ENCODE results near the gene CCDC86.

The CCDC86 gene

GRCh38 chr11:60852982-60853950, 11.4 kb downstream of the CCDC86 start:
- H3K27me3 ChIP-seq (replicated peaks; ENCODE audit: control insufficient read depth, insufficient read depth, low read length, poor library complexity, severe bottlenecking): no peaks in the 10 kb centered on the region
- peaks cover 1% of the 10 kb centered on the region for H3K4me1 ChIP-seq (ENCODE audit: control insufficient read depth, insufficient read depth, low read length, poor library complexity, severe bottlenecking)
- no peaks in the 10 kb centered on the region for H3K9me3 ChIP-seq (ENCODE audit: control insufficient read depth, low read length)
- peaks cover 42% of the 10 kb centered on the region for H3K36me3 ChIP-seq (ENCODE audit: control insufficient read depth, insufficient read depth, low read length)
- no peak for DNase-seq
- no peak overlapping the region for H3K27ac ChIP-seq (ENCODE audit: insufficient read depth, low read length, poor library complexity, severe bottlenecking)
- H3K4me3 ChIP-seq (ENCODE audit: insufficient read depth, low read depth, low read length, poor library complexity, severe bottlenecking): no peak overlapping the region

- Histone ChIP-seq H3K9me3 (ENCODE audit: control insufficient read depth, low read length) (no peaks in the 10 kb centered on the region), H3K27me3 (replicated peaks; ENCODE audit: control insufficient read depth, insufficient read depth, low read length, poor library complexity, severe bottlenecking) (no peaks in the 10 kb centered on the region), H3K27ac (ENCODE audit: insufficient read depth, low read length, poor library complexity, severe bottlenecking) (no peak overlapping the region), H3K4me3 (ENCODE audit: insufficient read depth, low read depth, low read length, poor library complexity, severe bottlenecking) (no peak overlapping the region), H3K36me3 (ENCODE audit: control insufficient read depth, insufficient read depth, low read length) (peaks cover 32% of the 10 kb centered on the region), H3K4me1 (ENCODE audit: control insufficient read depth, insufficient read depth, low read length, poor library complexity, severe bottlenecking) (peaks cover 6% of the 10 kb centered on the region)
- DNase-seq: no peak
Observed at GRCh38 chr11:60854140-60854846, 12.4 kb downstream of the CCDC86 start.

GRCh38 chr11:60854847-60855725, 13.2 kb downstream of the CCDC86 start:
- DNase-seq: no peak
- H3K27me3 ChIP-seq (replicated peaks; ENCODE audit: control insufficient read depth, insufficient read depth, low read length, poor library complexity, severe bottlenecking): no peaks in the 10 kb centered on the region
- H3K36me3 ChIP-seq (ENCODE audit: control insufficient read depth, insufficient read depth, low read length): peaks cover 24% of the 10 kb centered on the region
- no peaks in the 10 kb centered on the region for H3K9me3 ChIP-seq (ENCODE audit: control insufficient read depth, low read length)
- H3K27ac ChIP-seq (ENCODE audit: insufficient read depth, low read length, poor library complexity, severe bottlenecking): no peak overlapping the region
- peaks cover 6% of the 10 kb centered on the region for H3K4me1 ChIP-seq (ENCODE audit: control insufficient read depth, insufficient read depth, low read length, poor library complexity, severe bottlenecking)
- H3K4me3 ChIP-seq (ENCODE audit: insufficient read depth, low read depth, low read length, poor library complexity, severe bottlenecking): no peak overlapping the region

- H3K4me3 ChIP-seq (ENCODE audit: insufficient read depth, low read depth, low read length, poor library complexity, severe bottlenecking): no peak within 1 kb of the TSS
- peaks cover 15% of the 10 kb centered on the region for H3K36me3 ChIP-seq (ENCODE audit: control insufficient read depth, insufficient read depth, low read length)
- H3K9me3 ChIP-seq (ENCODE audit: control insufficient read depth, low read length): no peaks in the 10 kb centered on the region
- H3K27me3 ChIP-seq (replicated peaks; ENCODE audit: control insufficient read depth, insufficient read depth, low read length, poor library complexity, severe bottlenecking): no peaks in the 10 kb centered on the region
- H3K27ac ChIP-seq (ENCODE audit: insufficient read depth, low read length, poor library complexity, severe bottlenecking): no peak within 1 kb of the TSS
- H3K4me1 ChIP-seq (ENCODE audit: control insufficient read depth, insufficient read depth, low read length, poor library complexity, severe bottlenecking): peaks cover 6% of the 10 kb centered on the region
- DNase-seq: no peak
Observed at GRCh38 chr11:60855726-60856633, 14.1 kb downstream of the CCDC86 start, which contains the start of gene PTGDR2. Gene PTGDR2, minus strand, starts transcription at chr11:60855950. Its CDS starts 2,228 bp downstream, at chr11:60853722.

- H3K4me3 ChIP-seq (ENCODE audit: insufficient read depth, low read depth, low read length, poor library complexity, severe bottlenecking): no peak overlapping the region
- no peak overlapping the region for H3K27ac ChIP-seq (ENCODE audit: insufficient read depth, low read length, poor library complexity, severe bottlenecking)
- no peaks in the 10 kb centered on the region for H3K27me3 ChIP-seq (replicated peaks; ENCODE audit: control insufficient read depth, insufficient read depth, low read length, poor library complexity, severe bottlenecking)
- H3K4me1 ChIP-seq (ENCODE audit: control insufficient read depth, insufficient read depth, low read length, poor library complexity, severe bottlenecking): peaks cover 6% of the 10 kb centered on the region
- no peak for DNase-seq
- no peaks in the 10 kb centered on the region for H3K36me3 ChIP-seq (ENCODE audit: control insufficient read depth, insufficient read depth, low read length)
- H3K9me3 ChIP-seq (ENCODE audit: control insufficient read depth, low read length): no peaks in the 10 kb centered on the region
Observed at GRCh38 chr11:60857378-60858232, 15.7 kb downstream of the CCDC86 start.

- no peak overlapping the region for H3K27ac ChIP-seq (ENCODE audit: insufficient read depth, low read length, poor library complexity, severe bottlenecking)
- no peaks in the 10 kb centered on the region for H3K36me3 ChIP-seq (ENCODE audit: control insufficient read depth, insufficient read depth, low read length)
- H3K9me3 ChIP-seq (ENCODE audit: control insufficient read depth, low read length): no peaks in the 10 kb centered on the region
- no peak overlapping the region for H3K4me3 ChIP-seq (ENCODE audit: insufficient read depth, low read depth, low read length, poor library complexity, severe bottlenecking)
- no peak for DNase-seq
- H3K4me1 ChIP-seq (ENCODE audit: control insufficient read depth, insufficient read depth, low read length, poor library complexity, severe bottlenecking): peaks cover 6% of the 10 kb centered on the region
- H3K27me3 ChIP-seq (replicated peaks; ENCODE audit: control insufficient read depth, insufficient read depth, low read length, poor library complexity, severe bottlenecking): no peaks in the 10 kb centered on the region
Observed at GRCh38 chr11:60858236-60858635, 16.3 kb downstream of the CCDC86 start.

GRCh38 chr11:60858731-60859464, 17.0 kb downstream of the CCDC86 start:
- peaks cover 6% of the 10 kb centered on the region for H3K4me1 ChIP-seq (ENCODE audit: control insufficient read depth, insufficient read depth, low read length, poor library complexity, severe bottlenecking)
- DNase-seq: no peak
- H3K27ac ChIP-seq (ENCODE audit: insufficient read depth, low read length, poor library complexity, severe bottlenecking): no peak overlapping the region
- no peaks in the 10 kb centered on the region for H3K36me3 ChIP-seq (ENCODE audit: control insufficient read depth, insufficient read depth, low read length)
- no peaks in the 10 kb centered on the region for H3K27me3 ChIP-seq (replicated peaks; ENCODE audit: control insufficient read depth, insufficient read depth, low read length, poor library complexity, severe bottlenecking)
- H3K4me3 ChIP-seq (ENCODE audit: insufficient read depth, low read depth, low read length, poor library complexity, severe bottlenecking): no peak overlapping the region
- H3K9me3 ChIP-seq (ENCODE audit: control insufficient read depth, low read length): no peaks in the 10 kb centered on the region

- H3K27me3 ChIP-seq (replicated peaks; ENCODE audit: control insufficient read depth, insufficient read depth, low read length, poor library complexity, severe bottlenecking): no peaks in the 10 kb centered on the region
- H3K4me1 ChIP-seq (ENCODE audit: control insufficient read depth, insufficient read depth, low read length, poor library complexity, severe bottlenecking): peaks cover 6% of the 10 kb centered on the region
- H3K9me3 ChIP-seq (ENCODE audit: control insufficient read depth, low read length): no peaks in the 10 kb centered on the region
- no peaks in the 10 kb centered on the region for H3K36me3 ChIP-seq (ENCODE audit: control insufficient read depth, insufficient read depth, low read length)
- no peak overlapping the region for H3K4me3 ChIP-seq (ENCODE audit: insufficient read depth, low read depth, low read length, poor library complexity, severe bottlenecking)
- no peak for DNase-seq
- H3K27ac ChIP-seq (ENCODE audit: insufficient read depth, low read length, poor library complexity, severe bottlenecking): no peak overlapping the region
Observed at GRCh38 chr11:60859616-60860250, 17.8 kb downstream of the CCDC86 start.

All from effector memory CD4-positive, alpha-beta T cell (primary cell).